ENCODE data around the gene TRIM61.

- TF ChIP-seq CTCF (IDR thresholded peaks at IDR 0.05) (no peak), POLR2A (IDR thresholded peaks at IDR 0.05) (no peak)
These were observed 52.7 kb downstream of the TRIM61 start for GRCh38 chr4:164924670-164925238.
